HG02610 (cell line): ENCODE data around the gene OR10R2.

Source experiments
- ATAC-seq: cut with Tn5 transposase; IDR thresholded peaks from one replicate; pipeline ENCODE4 v1.9.1; 2021; ENCODE audit warnings: mild to moderate bottlenecking, moderate library complexity; ENCODE audit not compliant: unreplicated experiment

Gene OR10R2

DNA sequence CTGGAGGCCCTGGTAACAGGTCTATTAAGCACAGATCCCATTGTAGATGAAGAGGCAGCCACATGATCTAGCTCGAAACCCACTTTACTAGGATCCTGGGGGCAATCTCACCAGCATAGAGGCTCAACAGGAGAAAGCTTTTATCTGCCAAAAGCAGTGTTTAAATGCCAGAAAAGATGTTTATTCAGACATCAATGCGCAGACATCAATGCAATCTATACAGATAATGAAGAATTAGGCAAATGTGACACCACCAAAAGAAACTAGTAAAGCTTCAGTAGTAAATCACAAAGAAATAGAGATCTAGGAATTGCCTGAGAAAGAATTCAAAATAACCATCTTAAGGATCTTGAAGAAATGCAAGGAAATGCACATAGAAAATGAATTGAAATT, 49.6 kb downstream of the OR10R2 start:
- no peak for ATAC-seq

DNA sequence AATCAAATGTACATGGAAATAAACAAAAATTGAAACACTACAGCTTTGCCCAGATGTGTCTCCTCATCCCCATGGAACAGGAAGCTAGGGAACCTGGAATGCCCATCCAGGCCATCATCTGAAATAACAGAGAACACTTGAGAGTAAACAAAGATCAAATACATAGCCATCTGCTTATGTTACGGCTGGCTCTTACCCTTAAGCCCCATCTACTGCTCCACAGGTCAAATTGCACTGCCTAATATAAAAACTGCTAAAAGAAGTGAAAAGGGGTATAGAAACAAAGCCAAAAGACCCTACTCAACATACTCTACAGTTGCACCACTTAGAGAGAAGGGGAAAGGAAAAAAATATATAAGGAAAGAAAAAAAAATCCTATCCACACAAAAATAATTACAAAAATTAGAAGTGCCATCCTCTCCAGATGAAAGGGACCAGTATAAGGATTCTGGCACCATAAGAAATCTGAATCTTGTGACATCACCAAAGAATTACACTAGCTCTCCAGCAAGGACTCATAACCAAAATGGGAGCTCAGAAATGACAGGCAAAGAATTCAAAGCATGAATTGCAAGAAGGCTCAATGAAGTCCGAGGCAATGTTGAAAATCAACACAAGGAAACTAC, 55.3 kb downstream of the OR10R2 start:
- ATAC-seq: no peak
